Ishikawa (cell line): ENCODE results near the gene HCRTR2.

Experiments used
- CEBPB ChIP-seq: IDR thresholded peaks from 2 replicates; pipeline ENCODE4 v1.6.1; 2012
- CREB1 ChIP-seq: IDR thresholded peaks from 2 replicates; pipeline ENCODE4 v1.6.1; 2012; ENCODE audit warnings: low read depth
- EGR1 ChIP-seq: IDR thresholded peaks from 2 replicates; pipeline ENCODE4 v1.6.1; 2012
- EP300 ChIP-seq: IDR thresholded peaks from 2 replicates; pipeline ENCODE4 v1.6.1; 2012; ENCODE audit warnings: borderline replicate concordance
- MAX ChIP-seq: IDR thresholded peaks from 2 replicates; pipeline ENCODE4 v1.6.1; 2012
- NFIC ChIP-seq: IDR thresholded peaks from 2 replicates; pipeline ENCODE4 v1.6.1; 2012
- RAD21 ChIP-seq: IDR thresholded peaks from 2 replicates; pipeline ENCODE4 v1.6.1; 2012; ENCODE audit warnings: low read depth
- TAF1 ChIP-seq: IDR thresholded peaks from 2 replicates; pipeline ENCODE4 v1.6.1; 2012; ENCODE audit warnings: low read depth, mild to moderate bottlenecking
- TEAD4 ChIP-seq: IDR thresholded peaks from 2 replicates; pipeline ENCODE4 v1.6.1; 2012
- USF1 ChIP-seq: IDR thresholded peaks from 2 replicates; pipeline ENCODE4 v1.6.1; 2012
- YY1 ChIP-seq: IDR thresholded peaks from 2 replicates; pipeline ENCODE4 v1.6.1; 2012; ENCODE audit warnings: low read depth
- ZBTB7A ChIP-seq: IDR thresholded peaks from 2 replicates; pipeline ENCODE4 v1.6.1; 2012; ENCODE audit warnings: low read depth
- TF ChIP-seq, protein P1 (sequence below): IDR thresholded peaks from 2 replicates; pipeline ENCODE4 v1.6.1; 2012; ENCODE audit warnings: low read depth, mild to moderate bottlenecking

DNA sequence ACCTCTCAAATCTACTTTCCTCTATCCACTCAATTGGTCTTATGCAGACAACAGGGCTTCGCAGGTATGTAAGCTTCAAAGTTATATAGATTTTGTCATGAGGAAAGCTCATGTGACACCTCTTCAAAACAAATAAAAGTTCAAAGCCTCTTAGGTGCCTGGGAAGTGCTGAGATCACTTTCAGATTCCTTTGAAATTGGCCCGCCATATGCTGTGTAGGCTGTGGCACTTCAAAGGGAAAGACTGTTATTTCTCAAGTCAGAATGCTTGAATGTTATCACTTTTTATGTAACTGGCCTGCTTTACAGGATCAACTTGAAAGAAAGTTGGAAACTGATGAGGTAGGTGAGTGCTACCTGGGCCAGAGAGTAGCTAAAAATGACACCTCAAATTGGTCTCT, 85.9 kb downstream of the HCRTR2 start:
- no peak for TF ChIP-seq RAD21
- TF ChIP-seq CREB1 = no peak
- no peak for TF ChIP-seq EGR1
- TF ChIP-seq TEAD4 = no peak
- TF ChIP-seq YY1 = no peak
- TF ChIP-seq MAX = no peak
- no peak for TF ChIP-seq EP300
- TF ChIP-seq CEBPB = no peak
- TF ChIP-seq, protein P1, sequence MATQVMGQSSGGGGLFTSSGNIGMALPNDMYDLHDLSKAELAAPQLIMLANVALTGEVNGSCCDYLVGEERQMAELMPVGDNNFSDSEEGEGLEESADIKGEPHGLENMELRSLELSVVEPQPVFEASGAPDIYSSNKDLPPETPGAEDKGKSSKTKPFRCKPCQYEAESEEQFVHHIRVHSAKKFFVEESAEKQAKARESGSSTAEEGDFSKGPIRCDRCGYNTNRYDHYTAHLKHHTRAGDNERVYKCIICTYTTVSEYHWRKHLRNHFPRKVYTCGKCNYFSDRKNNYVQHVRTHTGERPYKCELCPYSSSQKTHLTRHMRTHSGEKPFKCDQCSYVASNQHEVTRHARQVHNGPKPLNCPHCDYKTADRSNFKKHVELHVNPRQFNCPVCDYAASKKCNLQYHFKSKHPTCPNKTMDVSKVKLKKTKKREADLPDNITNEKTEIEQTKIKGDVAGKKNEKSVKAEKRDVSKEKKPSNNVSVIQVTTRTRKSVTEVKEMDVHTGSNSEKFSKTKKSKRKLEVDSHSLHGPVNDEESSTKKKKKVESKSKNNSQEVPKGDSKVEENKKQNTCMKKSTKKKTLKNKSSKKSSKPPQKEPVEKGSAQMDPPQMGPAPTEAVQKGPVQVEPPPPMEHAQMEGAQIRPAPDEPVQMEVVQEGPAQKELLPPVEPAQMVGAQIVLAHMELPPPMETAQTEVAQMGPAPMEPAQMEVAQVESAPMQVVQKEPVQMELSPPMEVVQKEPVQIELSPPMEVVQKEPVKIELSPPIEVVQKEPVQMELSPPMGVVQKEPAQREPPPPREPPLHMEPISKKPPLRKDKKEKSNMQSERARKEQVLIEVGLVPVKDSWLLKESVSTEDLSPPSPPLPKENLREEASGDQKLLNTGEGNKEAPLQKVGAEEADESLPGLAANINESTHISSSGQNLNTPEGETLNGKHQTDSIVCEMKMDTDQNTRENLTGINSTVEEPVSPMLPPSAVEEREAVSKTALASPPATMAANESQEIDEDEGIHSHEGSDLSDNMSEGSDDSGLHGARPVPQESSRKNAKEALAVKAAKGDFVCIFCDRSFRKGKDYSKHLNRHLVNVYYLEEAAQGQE = no peak
- TF ChIP-seq TAF1 = no peak
- no peak for TF ChIP-seq ZBTB7A
- no peak for TF ChIP-seq NFIC
- TF ChIP-seq USF1 = no peak
